Osteocyte (in vitro differentiated cells): Measurements from ENCODE around the gene CDH11. TPM values are rescaled to one million over a fixed set of nuclear protein-coding genes. Genes with fewer than 3 reads are reported as not detected.

ENCODE experiments used
- DNase-seq: peaks from one replicate; pipeline ENCODE4 v3.0.0; 2021; ENCODE audit warnings: mixed read lengths; ENCODE audit not compliant: unreplicated experiment; ENCODE audit errors: extremely low spot score
- H3K27ac Mint-ChIP-seq: one replicate; pipeline ENCODE4 v1.8.0; 2021; ENCODE audit warnings: mild to moderate bottlenecking, mixed read lengths; ENCODE audit not compliant: unreplicated experiment
- H3K27me3 Mint-ChIP-seq: one replicate; pipeline ENCODE4 v1.8.0; 2021; ENCODE audit warnings: mixed read lengths; ENCODE audit not compliant: unreplicated experiment
- H3K36me3 Mint-ChIP-seq: one replicate; pipeline ENCODE4 v1.8.0; 2021; ENCODE audit warnings: mixed read lengths; ENCODE audit not compliant: unreplicated experiment
- H3K4me1 Mint-ChIP-seq: one replicate; pipeline ENCODE4 v1.8.0; 2021; ENCODE audit warnings: mixed read lengths; ENCODE audit not compliant: unreplicated experiment
- H3K4me3 Mint-ChIP-seq: one replicate; pipeline ENCODE4 v1.8.0; 2021; ENCODE audit warnings: mild to moderate bottlenecking, moderate library complexity, mixed read lengths; ENCODE audit not compliant: unreplicated experiment
- H3K9me3 Mint-ChIP-seq: one replicate; pipeline ENCODE4 v1.8.0; 2021; ENCODE audit warnings: mixed read lengths; ENCODE audit not compliant: unreplicated experiment
- total RNA-seq: library from RNA; stranded (reverse); gene quantifications from 2 replicates; pipeline ENCODE4 v1.2.1, GENCODE V29; 2021
- TF ChIP-seq, protein P1 (sequence below): fragments of 200-600 bp; sonication (generic); IDR thresholded peaks from 2 replicates; pipeline ENCODE4 v1.5.0; 2021; ENCODE audit warnings: antibody characterized with exemption, mild to moderate bottlenecking, moderate library complexity

Gene CDH11
- total RNA-seq, 1 donor from 2014 or later = 560 TPM

DNA sequence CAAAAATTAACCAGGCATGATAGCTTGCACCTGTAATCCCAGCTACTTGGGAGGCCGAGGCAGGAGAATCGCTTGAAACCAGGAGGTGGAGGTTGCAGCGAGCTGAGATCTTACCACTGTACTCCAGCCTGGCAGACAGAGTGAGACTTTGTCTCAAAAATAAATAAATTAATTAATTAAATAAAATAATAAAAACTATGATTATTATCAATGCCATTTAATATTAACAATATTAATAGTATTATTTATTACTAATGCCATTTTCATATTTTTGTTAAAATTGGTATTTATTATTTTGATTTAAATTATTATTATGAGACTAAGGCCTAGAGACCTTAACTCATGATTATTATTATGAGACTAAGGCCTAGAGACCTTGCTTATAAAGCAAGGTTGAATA lies 121.2 kb downstream of the CDH11 start:
- TF ChIP-seq, protein P1, sequence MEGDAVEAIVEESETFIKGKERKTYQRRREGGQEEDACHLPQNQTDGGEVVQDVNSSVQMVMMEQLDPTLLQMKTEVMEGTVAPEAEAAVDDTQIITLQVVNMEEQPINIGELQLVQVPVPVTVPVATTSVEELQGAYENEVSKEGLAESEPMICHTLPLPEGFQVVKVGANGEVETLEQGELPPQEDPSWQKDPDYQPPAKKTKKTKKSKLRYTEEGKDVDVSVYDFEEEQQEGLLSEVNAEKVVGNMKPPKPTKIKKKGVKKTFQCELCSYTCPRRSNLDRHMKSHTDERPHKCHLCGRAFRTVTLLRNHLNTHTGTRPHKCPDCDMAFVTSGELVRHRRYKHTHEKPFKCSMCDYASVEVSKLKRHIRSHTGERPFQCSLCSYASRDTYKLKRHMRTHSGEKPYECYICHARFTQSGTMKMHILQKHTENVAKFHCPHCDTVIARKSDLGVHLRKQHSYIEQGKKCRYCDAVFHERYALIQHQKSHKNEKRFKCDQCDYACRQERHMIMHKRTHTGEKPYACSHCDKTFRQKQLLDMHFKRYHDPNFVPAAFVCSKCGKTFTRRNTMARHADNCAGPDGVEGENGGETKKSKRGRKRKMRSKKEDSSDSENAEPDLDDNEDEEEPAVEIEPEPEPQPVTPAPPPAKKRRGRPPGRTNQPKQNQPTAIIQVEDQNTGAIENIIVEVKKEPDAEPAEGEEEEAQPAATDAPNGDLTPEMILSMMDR = no peak
- Mint-ChIP-seq H3K4me1 (peaks cover 24% of the 10 kb centered on the region), H3K27ac (no peak overlapping the region), H3K36me3 (peaks cover 71% of the 10 kb centered on the region), H3K9me3 (peaks cover 1% of the 10 kb centered on the region), H3K27me3 (no peaks in the 10 kb centered on the region), H3K4me3 (no peak overlapping the region)
- DNase-seq = no peak

DNA sequence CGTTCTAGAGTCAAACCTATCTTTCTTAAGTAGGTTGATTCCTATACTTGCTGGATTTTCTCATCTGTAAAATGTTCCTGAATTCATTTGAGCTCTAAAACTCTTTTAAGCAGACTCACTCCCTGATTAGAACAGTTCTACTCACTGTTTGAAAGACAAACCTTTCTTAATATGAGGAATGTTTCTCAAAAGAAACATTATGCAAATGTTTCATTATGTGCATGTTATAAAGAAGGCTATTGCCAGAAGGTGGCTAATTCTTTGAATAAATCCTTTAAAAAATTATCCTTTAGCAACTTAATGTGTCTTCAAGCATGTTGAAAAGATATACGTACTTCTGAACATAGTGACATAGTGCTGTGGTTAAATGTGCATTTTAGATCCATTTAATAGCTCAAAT lies 124.1 kb downstream of the CDH11 start:
- no peak overlapping the region for H3K4me3 Mint-ChIP-seq

DNA sequence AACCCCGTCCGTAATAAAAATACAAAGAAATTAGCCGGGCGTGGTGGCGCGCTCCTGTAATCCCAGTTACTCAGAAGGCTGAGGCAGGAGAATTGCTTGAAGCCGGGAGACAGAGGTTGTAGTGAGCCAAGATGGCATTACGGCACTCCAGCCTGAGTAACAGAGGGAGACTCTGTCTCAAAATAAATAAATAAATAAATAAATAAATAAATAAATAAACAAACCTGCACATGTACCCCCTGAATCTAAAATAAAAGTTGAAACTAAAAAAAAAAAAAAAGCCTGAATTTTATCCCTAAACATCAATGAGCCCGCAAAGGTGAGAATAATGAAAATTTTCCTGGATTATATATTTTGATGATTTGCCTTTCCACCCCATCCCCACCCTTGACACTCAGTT lies 124.7 kb downstream of the CDH11 start:
- DNase-seq = no peak
- Mint-ChIP-seq H3K27me3 (no peaks in the 10 kb centered on the region), H3K36me3 (peaks cover 73% of the 10 kb centered on the region), H3K4me1 (peaks cover 17% of the 10 kb centered on the region), H3K27ac (peak overlapping the region; percentile 38), H3K9me3 (peaks cover 5% of the 10 kb centered on the region), H3K4me3 (no peak overlapping the region)
- TF ChIP-seq, protein P1 = no peak

More for the DNA sequence above, 124.1 kb downstream of the CDH11 start:
- DNase-seq = no peak
- Mint-ChIP-seq H3K27me3 (no peaks in the 10 kb centered on the region), H3K36me3 (peaks cover 73% of the 10 kb centered on the region), H3K4me1 (peaks cover 23% of the 10 kb centered on the region), H3K9me3 (peaks cover 5% of the 10 kb centered on the region), H3K27ac (peak overlapping the region; percentile 38)
- TF ChIP-seq, protein P1 = no peak

DNA sequence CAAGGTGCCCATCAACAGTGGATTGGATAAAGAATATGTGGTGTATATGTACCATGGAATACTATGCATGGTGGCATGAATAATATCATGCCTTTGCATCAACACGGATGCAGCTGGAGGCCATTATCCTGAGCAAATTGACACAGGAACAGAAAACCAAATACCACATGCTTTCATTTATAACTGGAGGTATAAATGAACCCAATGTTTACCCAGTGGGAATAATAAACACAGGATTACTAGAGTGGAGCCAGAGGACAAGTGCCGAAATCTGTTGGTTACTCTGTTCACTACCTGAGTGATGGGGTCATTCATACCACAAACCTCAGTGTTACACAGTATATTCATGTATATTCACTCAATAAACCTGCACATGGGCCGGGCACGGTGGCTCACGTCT lies 125.2 kb downstream of the CDH11 start:
- no peak for DNase-seq
- Mint-ChIP-seq H3K36me3 (peaks cover 72% of the 10 kb centered on the region), H3K27me3 (no peaks in the 10 kb centered on the region), H3K4me1 (peaks cover 12% of the 10 kb centered on the region), H3K9me3 (peaks cover 5% of the 10 kb centered on the region), H3K4me3 (no peak overlapping the region), H3K27ac (no peak overlapping the region)
- TF ChIP-seq, protein P1 = no peak

DNA sequence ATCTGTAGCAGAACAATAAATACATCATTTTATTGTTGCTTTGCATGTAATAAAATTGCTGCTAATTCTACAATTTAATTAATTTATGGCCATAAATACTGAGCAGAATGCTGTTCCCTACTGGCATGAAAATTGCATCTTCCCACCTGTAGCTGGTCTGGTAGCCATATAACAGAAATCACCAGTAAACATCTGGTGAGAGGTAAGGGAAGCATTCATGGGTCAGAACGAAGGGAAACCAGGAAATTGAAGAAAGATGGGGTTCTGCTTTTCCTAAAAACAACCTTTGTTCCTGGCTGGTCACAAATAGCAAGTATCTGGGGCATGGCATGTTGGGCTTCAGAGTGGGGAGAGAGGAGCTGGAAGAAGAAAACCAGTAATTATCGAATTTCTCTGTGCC lies 128.4 kb downstream of the CDH11 start:
- no peaks in the 10 kb centered on the region for H3K27me3 Mint-ChIP-seq
- peaks cover 86% of the 10 kb centered on the region for H3K36me3 Mint-ChIP-seq
- H3K4me3 Mint-ChIP-seq = no peak overlapping the region
- no peak for DNase-seq
- peaks cover 10% of the 10 kb centered on the region for H3K4me1 Mint-ChIP-seq
- peak overlapping the region; percentile 19 for H3K27ac Mint-ChIP-seq
- TF ChIP-seq, protein P1 = no peak
- H3K9me3 Mint-ChIP-seq = peaks cover 5% of the 10 kb centered on the region
